ENCODE data around the gene EBI3.
A peak's percentile ranks its signal among the peaks of the same experiment; 100 is the strongest.

DNA sequence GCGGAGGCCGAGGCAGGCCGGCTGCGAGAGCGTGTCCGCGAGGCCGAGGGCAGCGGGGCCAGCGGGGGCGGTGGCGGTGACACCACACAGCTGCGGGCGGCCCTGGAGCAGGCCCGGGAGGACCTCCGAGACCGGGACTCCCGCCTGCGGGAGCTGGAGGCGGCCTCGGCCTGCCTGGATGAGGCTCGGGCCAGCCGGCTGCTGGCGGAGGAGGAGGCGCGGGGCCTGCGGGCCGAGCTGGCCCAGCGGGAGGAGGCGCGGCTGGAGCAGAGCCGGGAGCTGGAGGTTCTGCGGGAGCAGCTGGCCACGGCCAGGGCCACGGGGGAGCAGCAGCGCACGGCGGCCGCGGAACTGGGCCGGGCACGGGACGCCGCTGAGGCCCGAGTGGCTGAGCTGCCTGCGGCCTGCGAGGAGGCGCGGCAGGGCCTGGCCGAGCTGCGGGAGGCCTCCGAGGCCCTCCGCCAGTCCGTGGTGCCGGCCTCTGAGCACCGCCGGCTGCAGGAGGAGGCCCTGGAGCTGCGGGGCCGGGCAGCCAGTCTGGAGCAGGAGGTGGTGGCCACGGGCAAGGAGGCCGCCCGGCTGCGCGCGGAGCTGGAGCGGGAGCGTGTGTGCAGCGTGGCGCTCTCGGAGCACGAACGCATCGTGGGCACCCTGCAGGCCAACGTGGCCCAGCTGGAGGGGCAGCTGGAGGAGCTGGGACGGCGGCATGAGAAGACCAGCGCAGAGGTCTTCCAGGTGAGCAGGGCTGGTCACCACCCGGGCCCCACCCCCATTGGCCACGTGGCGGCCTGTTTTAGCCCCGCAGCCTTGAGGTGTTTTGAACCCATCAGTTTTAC lies 11.7 kb upstream of the EBI3 start:
- TF ChIP-seq, protein P1, sequence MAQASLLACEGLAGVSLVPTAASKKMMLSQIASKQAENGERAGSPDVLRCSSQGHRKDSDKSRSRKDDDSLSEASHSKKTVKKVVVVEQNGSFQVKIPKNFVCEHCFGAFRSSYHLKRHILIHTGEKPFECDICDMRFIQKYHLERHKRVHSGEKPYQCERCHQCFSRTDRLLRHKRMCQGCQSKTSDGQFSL (CRISPR knock-in tag; IDR thresholded peaks at IDR 0.05), result no peak
- TF ChIP-seq ZKSCAN5 (CRISPR knock-in tag; IDR thresholded peaks at IDR 0.05) (no peak), IRF2 (CRISPR knock-in tag; IDR thresholded peaks at IDR 0.05) (no peak), THAP11 (CRISPR knock-in tag; IDR thresholded peaks at IDR 0.05) (no peak), ZSCAN29 (CRISPR knock-in tag; conservative IDR thresholded peaks at IDR 0.05) (no peak), CREM (IDR thresholded peaks at IDR 0.05) (no peak), CREM (CRISPR knock-in tag; IDR thresholded peaks at IDR 0.05) (no peak), FOXK2 (IDR thresholded peaks at IDR 0.05) (no peak), TP53 (CRISPR knock-in tag; conservative IDR thresholded peaks at IDR 0.05) (no peak), ZBTB8A (CRISPR knock-in tag; IDR thresholded peaks at IDR 0.05; ENCODE audit: borderline replicate concordance, low read depth) (no peak), NR3C1 (CRISPR knock-in tag; IDR thresholded peaks at IDR 0.05) (no peak), POLR2AphosphoS5 (IDR thresholded peaks at IDR 0.05; ENCODE audit: low read depth, low read length) (no peak)
- TF ChIP-seq, protein P2, sequence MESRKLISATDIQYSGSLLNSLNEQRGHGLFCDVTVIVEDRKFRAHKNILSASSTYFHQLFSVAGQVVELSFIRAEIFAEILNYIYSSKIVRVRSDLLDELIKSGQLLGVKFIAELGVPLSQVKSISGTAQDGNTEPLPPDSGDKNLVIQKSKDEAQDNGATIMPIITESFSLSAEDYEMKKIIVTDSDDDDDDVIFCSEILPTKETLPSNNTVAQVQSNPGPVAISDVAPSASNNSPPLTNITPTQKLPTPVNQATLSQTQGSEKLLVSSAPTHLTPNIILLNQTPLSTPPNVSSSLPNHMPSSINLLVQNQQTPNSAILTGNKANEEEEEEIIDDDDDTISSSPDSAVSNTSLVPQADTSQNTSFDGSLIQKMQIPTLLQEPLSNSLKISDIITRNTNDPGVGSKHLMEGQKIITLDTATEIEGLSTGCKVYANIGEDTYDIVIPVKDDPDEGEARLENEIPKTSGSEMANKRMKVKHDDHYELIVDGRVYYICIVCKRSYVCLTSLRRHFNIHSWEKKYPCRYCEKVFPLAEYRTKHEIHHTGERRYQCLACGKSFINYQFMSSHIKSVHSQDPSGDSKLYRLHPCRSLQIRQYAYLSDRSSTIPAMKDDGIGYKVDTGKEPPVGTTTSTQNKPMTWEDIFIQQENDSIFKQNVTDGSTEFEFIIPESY (CRISPR knock-in tag; IDR thresholded peaks at IDR 0.05), result peak; percentile 55; the same call in 1 of the 2 replicates
- TF ChIP-seq, protein P3, sequence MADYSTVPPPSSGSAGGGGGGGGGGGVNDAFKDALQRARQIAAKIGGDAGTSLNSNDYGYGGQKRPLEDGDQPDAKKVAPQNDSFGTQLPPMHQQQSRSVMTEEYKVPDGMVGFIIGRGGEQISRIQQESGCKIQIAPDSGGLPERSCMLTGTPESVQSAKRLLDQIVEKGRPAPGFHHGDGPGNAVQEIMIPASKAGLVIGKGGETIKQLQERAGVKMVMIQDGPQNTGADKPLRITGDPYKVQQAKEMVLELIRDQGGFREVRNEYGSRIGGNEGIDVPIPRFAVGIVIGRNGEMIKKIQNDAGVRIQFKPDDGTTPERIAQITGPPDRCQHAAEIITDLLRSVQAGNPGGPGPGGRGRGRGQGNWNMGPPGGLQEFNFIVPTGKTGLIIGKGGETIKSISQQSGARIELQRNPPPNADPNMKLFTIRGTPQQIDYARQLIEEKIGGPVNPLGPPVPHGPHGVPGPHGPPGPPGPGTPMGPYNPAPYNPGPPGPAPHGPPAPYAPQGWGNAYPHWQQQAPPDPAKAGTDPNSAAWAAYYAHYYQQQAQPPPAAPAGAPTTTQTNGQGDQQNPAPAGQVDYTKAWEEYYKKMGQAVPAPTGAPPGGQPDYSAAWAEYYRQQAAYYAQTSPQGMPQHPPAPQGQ (CRISPR knock-in tag; IDR thresholded peaks at IDR 0.05; ENCODE audit: borderline replicate concordance), result no peak
